Stimulated activated naive CD8-positive, alpha-beta T cell treated with anti-CD3 and anti-CD28 coated beads, Interleukin-15, Interleukin-2, amounts not matched to agents 100 ng/mL and 50 ng/mL, for 24 hours (primary cell): ENCODE measurements around the gene DAZAP1.
A peak's percentile ranks its signal among the peaks of the same experiment; 100 is the strongest.

ENCODE experiments used
- H3K27ac Mint-ChIP-seq: one replicate; pipeline ENCODE4 v1.8.0; 2021; ENCODE audit warnings: mild to moderate bottlenecking, mixed read lengths
- H3K27me3 Mint-ChIP-seq: one replicate; pipeline ENCODE4 v1.8.0; 2021; ENCODE audit warnings: mixed read lengths
- H3K36me3 Mint-ChIP-seq: one replicate; pipeline ENCODE4 v1.8.0; 2021; ENCODE audit warnings: low read depth, mixed read lengths
- H3K4me1 Mint-ChIP-seq: one replicate; pipeline ENCODE4 v1.8.0; 2021; ENCODE audit warnings: low read depth, mixed read lengths
- H3K4me3 Mint-ChIP-seq: one replicate; pipeline ENCODE4 v1.8.0; 2021; ENCODE audit warnings: mild to moderate bottlenecking, mixed read lengths
- H3K9me3 Mint-ChIP-seq: one replicate; pipeline ENCODE4 v1.8.0; 2021; ENCODE audit warnings: mixed read lengths

The DAZAP1 gene

DNA sequence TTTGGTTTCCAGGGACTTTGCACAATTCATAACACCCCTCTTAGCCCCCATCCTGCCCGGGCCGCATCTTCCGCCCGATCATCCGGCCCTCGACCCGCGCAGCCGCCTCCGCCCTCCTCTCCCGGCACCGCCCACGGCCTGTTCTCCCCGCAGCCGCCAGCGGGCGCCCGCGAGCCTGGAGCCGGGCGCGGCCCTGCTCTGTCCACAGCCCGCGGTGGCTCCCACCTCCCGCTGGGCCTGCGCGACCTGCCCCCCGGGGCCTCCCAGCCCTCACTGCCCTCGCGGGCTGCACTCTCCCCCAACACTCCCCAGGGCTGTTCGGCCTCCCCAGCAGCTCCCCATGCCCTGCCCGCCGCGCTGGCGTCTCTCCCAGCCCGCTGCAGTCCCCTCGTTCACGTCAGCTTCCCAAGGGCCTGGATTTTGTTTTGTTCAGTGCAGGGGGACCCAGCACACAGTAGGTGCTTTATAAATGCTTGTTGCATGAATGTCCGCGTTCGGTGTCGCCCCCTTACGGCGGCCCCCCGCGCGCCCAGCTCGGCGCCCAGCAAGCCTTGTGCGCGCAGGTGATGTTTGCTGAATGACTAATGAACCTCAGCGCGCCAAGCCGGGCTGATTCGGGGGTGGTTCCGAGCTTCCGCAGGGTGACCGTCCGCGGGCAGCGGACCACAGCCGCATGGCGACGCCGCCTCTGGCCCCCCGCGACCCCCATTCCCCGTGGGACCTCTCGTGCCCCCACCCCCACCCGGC is 38.0 kb downstream of the DAZAP1 start:
- Mint-ChIP-seq H3K4me3 (peak overlapping the region; percentile 60), H3K36me3 (peaks cover 25% of the 10 kb centered on the region), H3K27ac (no peak overlapping the region), H3K9me3 (no peaks in the 10 kb centered on the region), H3K4me1 (peaks cover 28% of the 10 kb centered on the region), H3K27me3 (peaks cover 25% of the 10 kb centered on the region)

GRCh38 chr19:1445932-1446712 is 38.7 kb downstream of the DAZAP1 start:
- Mint-ChIP-seq H3K4me1 (peaks cover 23% of the 10 kb centered on the region), H3K27me3 (peaks cover 33% of the 10 kb centered on the region), H3K4me3 (no peak overlapping the region), H3K9me3 (no peaks in the 10 kb centered on the region), H3K27ac (no peak overlapping the region), H3K36me3 (peaks cover 18% of the 10 kb centered on the region)

DNA sequence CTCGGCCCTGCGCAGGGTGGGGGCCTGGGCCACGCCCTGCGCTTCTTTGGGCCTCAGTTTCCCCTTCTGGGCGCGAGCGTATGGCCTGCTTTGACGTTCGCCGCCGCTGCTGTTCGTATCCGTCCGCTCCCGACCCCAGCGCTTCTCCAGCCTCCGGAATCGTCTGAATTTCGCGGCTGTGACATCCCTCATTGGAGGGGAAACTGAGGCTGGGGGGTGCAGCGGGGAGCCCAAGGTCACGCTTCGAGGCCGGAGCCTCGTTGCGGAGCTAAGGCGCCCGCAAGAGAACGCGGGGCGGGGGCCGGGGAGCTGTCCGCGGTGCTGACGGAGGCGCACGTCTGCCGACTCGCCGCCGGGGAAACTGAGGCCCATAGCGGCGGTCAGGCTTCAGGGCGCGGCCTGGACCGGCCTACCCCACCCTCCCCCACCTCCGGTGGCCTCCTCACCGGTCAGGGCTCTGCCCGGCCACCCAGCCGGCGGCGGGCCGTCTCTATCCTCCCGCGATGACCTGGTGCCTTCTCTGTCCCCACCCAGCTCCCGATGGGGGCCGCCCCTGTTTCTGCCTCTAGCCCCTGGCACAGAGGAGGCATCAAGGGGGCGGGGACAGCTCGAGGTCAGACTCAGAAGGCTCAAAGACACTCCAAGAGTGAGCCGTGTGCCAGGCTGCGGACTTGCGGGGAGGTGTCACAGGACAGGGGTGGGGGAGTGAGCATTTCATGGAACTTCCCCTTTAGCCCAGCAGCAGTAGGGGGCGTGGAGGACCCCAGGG is 39.5 kb downstream of the DAZAP1 start:
- H3K4me3 Mint-ChIP-seq: no peak overlapping the region
- H3K36me3 Mint-ChIP-seq: peaks cover 10% of the 10 kb centered on the region
- H3K9me3 Mint-ChIP-seq: no peaks in the 10 kb centered on the region
- peaks cover 39% of the 10 kb centered on the region for H3K27me3 Mint-ChIP-seq
- peaks cover 22% of the 10 kb centered on the region for H3K4me1 Mint-ChIP-seq
- no peak overlapping the region for H3K27ac Mint-ChIP-seq

DNA sequence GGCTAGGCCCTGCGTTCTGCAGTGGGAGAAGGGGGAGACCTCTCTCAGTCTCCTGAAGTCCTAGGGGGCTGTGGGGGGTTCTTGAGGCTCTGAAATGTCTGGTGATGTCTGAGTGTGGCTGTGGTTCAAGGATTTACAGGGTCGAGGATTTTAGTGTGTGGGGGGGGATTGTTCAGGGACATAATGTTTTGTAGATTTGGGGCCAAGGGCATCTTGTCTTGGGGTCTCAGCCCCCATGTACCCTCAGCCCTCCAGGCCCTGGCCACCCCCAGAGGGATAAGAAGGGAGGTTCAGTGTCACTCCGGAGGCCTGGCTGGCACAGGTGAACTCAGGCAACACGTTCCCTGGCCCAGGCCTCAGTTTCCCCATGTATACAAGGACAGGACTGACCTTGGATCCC is 40.1 kb downstream of the DAZAP1 start:
- H3K36me3 Mint-ChIP-seq: peaks cover 4% of the 10 kb centered on the region
- no peak overlapping the region for H3K4me3 Mint-ChIP-seq
- H3K27ac Mint-ChIP-seq: no peak overlapping the region
- no peaks in the 10 kb centered on the region for H3K9me3 Mint-ChIP-seq
- H3K27me3 Mint-ChIP-seq: peaks cover 40% of the 10 kb centered on the region
- H3K4me1 Mint-ChIP-seq: peaks cover 18% of the 10 kb centered on the region

GRCh38 chr19:1447944-1448343 is 40.6 kb downstream of the DAZAP1 start:
- Mint-ChIP-seq H3K9me3 (no peaks in the 10 kb centered on the region), H3K36me3 (no peaks in the 10 kb centered on the region), H3K4me1 (peaks cover 14% of the 10 kb centered on the region), H3K27me3 (peaks cover 42% of the 10 kb centered on the region), H3K27ac (no peak overlapping the region), H3K4me3 (no peak overlapping the region)

DNA sequence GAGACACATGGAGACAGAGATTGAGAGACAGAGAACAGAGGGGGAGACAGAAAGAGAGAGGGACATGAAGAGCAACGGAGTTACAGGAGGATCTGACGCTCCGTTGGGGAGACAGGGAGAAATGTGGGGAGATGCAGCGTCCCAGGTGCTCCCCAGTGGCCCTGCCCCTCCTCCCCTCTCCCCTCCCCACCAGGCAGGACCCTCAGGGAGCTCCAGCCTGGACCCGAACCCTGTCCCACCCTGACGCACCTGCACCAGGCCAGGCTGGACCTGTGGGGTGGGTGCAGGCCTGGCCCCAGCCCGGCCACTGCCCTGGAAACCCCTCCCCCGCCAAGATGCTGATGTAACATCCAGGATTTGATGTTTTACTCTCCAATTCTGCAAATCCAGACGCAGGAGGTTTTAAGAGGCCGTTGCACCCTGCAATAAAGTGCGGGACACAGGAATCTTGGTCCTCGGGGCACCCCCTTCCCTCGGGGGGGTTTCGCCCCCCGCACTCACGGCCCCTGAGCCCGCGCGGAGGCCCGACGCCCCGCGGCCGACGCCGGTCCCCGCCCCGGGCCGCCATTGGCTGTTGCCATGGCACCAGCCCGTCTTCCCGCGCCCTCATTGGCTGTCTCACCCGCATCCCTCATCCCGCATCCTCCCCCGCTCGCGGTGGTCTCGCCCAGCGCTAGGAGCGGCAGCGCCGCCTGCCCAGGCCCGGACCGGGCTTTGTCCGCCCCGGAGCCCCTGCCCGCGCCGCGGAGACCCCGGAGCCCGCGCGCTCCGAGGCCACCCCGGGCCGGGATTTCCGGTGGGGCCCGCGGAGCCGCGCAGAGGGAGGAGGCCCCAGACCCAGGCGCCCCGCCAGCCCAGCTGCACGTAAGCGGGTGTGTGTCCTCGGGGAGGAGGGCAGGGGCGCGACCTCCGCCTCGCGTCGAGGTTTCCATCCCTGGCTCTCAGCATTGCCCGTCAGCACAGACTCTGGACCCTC is 42.4 kb downstream of the DAZAP1 start, which contains the start of gene APC2:
Gene APC2 (plus strand): TSS at position 655 of the 976 bp plus-strand sequence. CDS start 2,881 bp downstream, outside the sequence.
- no peaks in the 10 kb centered on the region for H3K9me3 Mint-ChIP-seq
- H3K36me3 Mint-ChIP-seq: no peaks in the 10 kb centered on the region
- H3K4me3 Mint-ChIP-seq: no peak within 1 kb of the TSS
- no peak within 1 kb of the TSS for H3K27ac Mint-ChIP-seq
- peaks cover 18% of the 10 kb centered on the region for H3K4me1 Mint-ChIP-seq
- H3K27me3 Mint-ChIP-seq: peaks cover 50% of the 10 kb centered on the region

DNA sequence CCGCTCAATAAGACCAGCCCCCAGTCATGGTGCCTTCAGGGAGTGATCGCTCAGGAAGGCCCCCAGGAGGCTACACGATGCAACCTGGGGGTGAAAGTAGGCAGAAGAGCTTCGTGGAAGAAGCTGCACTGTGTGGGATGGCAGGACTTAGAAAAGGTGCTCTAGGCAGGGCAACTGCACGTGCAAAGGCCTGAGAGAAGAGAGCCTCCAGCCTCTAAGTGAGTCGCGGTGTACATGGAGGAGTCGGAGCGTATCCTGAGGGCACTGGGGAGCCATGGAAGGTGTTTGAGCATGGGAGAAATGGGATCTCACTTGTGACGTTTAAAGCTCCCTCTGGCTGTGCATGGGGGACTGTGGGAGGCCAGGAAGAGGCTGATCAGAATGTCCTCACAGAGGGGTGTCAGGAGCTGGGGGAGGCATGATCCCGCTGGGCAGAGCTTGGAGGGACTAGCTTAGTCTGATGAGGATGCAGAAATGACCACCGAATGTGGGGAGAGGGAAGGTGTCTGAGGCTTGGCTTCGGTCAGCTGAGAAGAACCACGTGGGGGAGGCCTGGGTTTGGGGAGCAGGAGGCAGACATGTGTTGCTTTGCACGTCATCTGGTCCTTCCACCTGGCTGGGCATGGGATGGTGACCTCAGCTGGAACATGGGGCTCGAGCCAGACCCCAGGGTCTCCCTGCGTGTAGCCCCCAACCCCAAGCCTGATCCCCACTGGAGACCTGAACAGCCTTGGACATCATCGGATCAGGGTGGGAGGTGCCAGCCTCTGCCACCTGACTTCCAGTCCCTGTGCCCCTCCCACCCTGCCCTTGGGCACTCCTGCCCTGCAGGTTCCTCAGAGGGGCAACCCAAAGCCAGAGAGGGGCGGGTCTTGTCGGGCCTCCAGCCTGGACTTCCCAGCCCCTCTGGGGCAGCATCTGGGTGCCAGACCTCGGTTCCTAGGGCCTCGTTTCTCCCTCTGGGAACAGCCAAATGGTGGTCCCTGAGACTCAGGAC is 43.6 kb downstream of the DAZAP1 start:
- H3K36me3 Mint-ChIP-seq: no peaks in the 10 kb centered on the region
- H3K9me3 Mint-ChIP-seq: no peaks in the 10 kb centered on the region
- H3K27ac Mint-ChIP-seq: no peak overlapping the region
- H3K4me1 Mint-ChIP-seq: peaks cover 17% of the 10 kb centered on the region
- H3K27me3 Mint-ChIP-seq: peaks cover 59% of the 10 kb centered on the region
- no peak overlapping the region for H3K4me3 Mint-ChIP-seq

GRCh38 chr19:1451916-1452801 is 44.8 kb downstream of the DAZAP1 start:
- H3K27me3 Mint-ChIP-seq: peaks cover 58% of the 10 kb centered on the region
- peaks cover 17% of the 10 kb centered on the region for H3K4me1 Mint-ChIP-seq
- H3K9me3 Mint-ChIP-seq: no peaks in the 10 kb centered on the region
- H3K27ac Mint-ChIP-seq: no peak overlapping the region
- H3K36me3 Mint-ChIP-seq: no peaks in the 10 kb centered on the region
- no peak overlapping the region for H3K4me3 Mint-ChIP-seq

DNA sequence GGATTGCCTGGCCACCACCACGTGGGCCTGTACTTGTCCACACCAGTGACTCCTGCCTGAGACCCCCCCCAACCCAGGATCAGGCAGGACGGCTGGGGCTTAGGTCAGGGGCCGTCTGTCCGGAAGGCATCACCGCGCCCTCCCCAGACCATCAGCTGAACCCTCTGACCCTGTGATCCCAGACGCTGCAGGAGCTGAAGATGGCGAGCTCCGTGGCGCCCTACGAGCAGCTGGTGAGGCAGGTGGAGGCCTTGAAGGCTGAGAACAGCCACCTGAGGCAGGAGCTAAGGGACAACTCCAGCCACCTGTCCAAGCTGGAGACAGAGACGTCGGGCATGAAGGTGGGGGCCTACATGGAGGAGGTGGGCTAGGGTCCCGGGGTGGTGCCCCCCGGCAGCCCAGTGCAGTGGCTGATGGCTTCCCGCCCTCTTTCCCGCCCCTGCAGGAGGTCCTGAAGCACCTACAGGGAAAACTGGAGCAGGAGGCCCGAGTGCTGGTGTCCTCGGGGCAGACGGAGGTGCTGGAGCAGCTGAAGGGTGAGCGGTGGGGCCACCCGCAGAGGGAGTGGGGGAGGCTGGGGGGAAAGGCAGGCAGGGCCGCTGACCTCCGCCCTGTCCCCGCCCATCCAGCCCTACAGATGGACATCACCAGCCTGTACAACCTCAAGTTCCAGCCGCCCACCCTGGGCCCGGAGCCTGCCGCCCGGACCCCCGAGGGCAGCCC is 45.6 kb downstream of the DAZAP1 start:
- peaks cover 17% of the 10 kb centered on the region for H3K4me1 Mint-ChIP-seq
- H3K9me3 Mint-ChIP-seq: no peaks in the 10 kb centered on the region
- H3K27me3 Mint-ChIP-seq: peaks cover 56% of the 10 kb centered on the region
- no peaks in the 10 kb centered on the region for H3K36me3 Mint-ChIP-seq
- H3K27ac Mint-ChIP-seq: no peak overlapping the region
- H3K4me3 Mint-ChIP-seq: no peak overlapping the region

DNA sequence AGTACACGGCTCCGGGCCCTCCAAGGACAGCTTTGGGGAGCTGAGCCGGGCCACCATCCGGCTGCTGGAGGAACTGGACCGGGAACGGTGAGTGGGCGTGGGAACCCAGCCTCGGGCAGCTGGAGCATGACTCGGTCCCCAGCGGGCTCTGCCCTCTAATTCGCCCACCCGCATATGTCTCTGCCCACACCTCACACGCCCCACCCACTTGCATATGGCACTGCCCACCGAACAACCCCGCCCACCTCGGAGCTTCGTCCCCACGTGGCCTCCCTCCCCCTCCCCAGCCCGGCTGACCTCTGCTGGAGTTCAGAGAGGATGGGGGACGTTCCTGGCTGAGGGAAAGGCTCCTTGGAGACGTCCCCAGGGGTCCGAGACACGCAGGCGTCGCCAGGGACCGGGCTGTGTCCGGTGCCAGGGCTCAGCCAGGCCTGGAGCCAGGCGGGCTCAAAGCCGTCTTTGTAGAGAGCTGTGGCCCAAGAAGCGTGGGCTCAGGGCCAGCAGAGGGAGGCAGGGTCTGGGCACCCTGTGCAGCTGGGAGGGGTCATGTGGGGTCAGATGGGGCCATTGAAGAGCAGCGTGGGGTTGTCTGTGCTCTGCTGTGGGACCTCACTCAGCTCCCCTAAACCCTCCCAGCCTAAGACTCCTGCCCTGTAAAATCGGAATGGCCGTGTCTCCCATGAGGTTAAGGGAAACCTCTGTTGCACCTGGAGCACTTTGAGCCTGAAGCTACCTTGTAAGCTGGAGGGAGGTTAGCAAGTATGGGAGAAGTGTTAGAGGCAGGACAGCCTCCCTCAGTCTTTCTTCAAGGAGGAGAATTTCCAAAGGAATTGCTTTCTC is 46.4 kb downstream of the DAZAP1 start:
- Mint-ChIP-seq H3K27ac (no peak overlapping the region), H3K9me3 (no peaks in the 10 kb centered on the region), H3K4me3 (no peak overlapping the region), H3K36me3 (no peaks in the 10 kb centered on the region), H3K4me1 (peaks cover 17% of the 10 kb centered on the region), H3K27me3 (peaks cover 57% of the 10 kb centered on the region)

- Mint-ChIP-seq H3K9me3 (no peaks in the 10 kb centered on the region), H3K4me3 (no peak overlapping the region), H3K36me3 (no peaks in the 10 kb centered on the region), H3K27ac (no peak overlapping the region), H3K27me3 (peaks cover 51% of the 10 kb centered on the region), H3K4me1 (peaks cover 13% of the 10 kb centered on the region)
These were observed 47.6 kb downstream of the DAZAP1 start for GRCh38 chr19:1455002-1455335.
